Osteoblast (primary cell): ENCODE measurements around the gene RPS3. TPM values are rescaled to one million over a fixed set of nuclear protein-coding genes. Genes with fewer than 3 reads are reported as not detected.

ENCODE experiments used
- small RNA-seq: library from RNA; depleted of rRNA; stranded (forward); fragments of <200 nt; gene quantifications from one replicate; pipeline ENCODE3, GENCODE V24; 2012
- total RNA-seq: library from RNA; depleted of rRNA; stranded (reverse); fragments of >200 nt; gene quantifications from 2 replicates; pipeline ENCODE4 v1.2.3, GENCODE V29; 2012

RPS3 gene
- total RNA-seq, 1 donor, result 1,512 TPM

Small RNA genes within 50 kb of the gene (small RNA-seq; reads per million reads assigned to genes)
- not detected for gene SNORD15A
- gene SNORD15B, result 3,212 reads per million, percentile 99 among the genes with 10 or more reads in this experiment

Other genes starting within 250 kb of the RPS3 start
- under 0.01 and 0.72 TPM in 2 replicates for gene SLCO2B1, start 248.4 kb upstream of the RPS3 start, total RNA-seq
- gene TPBGL, start 158.7 kb upstream of the RPS3 start, total RNA-seq, result not detected in 2 replicates
- 14.5 and 19.4 TPM in 2 replicates for gene ARRB1, start 47.9 kb upstream of the RPS3 start, total RNA-seq
- 2.4 and 4.3 TPM in 2 replicates for gene KLHL35, start 33.7 kb downstream of the RPS3 start, total RNA-seq
- 13.4 and 14.1 TPM in 2 replicates for gene GDPD5, start 126.4 kb downstream of the RPS3 start, total RNA-seq
- 1,145 and 1,318 TPM in 2 replicates for gene SERPINH1, start 162.7 kb downstream of the RPS3 start, total RNA-seq